NCI-H510A (cell line): ENCODE results near the gene FLNA.

ENCODE experiments used
- DNase-seq: peaks from one replicate; lab custom pipeline; 2025; lab: John Stamatoyannopoulos, UW

Gene FLNA

DNA sequence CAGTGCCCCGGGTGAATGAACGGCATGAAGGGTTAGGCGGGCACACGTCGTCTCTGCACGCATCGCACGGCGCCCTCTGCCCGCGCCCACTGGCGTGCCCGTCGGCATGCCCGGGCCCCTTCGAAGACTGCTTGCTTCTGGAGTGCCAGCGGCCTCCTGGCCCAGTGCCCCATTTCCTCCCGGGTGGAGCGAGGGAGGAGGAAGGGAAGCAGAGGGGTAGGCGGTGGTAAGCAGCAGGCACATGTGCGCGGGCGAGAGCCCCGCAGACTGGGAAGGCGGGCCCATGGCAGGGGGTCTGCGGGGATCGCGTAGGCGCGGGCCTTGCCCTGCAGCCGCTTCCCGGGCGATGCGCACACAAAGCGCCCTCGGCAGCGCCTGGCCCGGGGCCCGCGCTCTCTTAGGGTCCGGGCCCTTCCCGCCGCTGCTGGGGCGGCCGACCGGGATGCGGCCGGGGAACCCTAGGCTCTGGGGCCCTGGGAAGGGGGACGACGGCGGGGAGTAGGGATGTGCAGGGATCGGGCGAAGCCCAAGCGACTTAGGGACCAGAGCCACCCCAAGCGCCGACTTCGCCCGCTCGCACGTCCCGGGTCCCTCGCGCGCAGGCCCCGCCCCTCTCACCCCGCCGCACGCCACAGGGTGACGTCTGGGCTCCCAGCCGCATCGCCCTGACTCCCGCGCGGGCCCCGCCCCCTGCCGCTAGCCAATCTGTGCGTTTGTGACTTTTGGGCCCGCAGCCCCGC, 3.8 kb upstream of the FLNA start:
- DNase-seq: no peak

DNA sequence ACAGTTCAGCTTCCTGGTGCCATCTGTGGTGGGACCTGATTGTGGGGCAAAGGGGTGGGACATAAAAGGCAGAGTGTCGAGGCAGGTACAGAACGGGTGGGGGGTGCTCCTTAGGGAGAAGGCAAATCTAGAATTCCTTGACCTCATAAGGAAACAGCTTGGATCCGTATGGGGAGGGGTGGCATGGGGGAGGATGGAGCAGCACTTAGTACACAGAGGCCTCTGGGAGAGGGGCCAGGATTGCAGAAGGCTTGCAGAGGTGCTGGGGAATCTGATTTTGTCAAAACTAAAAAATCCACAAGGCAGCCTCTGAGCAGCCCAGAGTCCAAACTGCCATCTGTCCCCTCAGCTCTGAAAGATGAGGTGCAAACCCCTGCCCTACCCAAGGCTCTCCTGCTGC, 2.3 kb upstream of the FLNA start:
- DNase-seq: no peak

DNA sequence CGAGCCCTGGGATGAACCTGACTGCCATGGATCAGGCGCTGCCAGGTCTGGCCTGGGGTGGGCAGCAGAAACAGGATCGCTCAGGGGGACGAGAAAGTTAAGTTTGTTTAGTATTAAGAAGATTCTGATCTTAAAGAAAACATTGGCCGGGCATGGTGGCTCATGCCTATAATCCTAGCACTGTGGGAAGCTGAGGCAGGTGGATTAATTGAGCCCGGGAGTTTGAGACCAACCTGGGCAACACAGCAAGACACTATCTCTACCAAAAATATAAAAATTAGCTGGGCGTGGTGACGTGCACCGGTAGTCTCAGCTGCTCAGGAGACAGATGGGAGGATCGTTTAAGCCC, 696 bp upstream of the FLNA start:
- no peak for DNase-seq

DNA sequence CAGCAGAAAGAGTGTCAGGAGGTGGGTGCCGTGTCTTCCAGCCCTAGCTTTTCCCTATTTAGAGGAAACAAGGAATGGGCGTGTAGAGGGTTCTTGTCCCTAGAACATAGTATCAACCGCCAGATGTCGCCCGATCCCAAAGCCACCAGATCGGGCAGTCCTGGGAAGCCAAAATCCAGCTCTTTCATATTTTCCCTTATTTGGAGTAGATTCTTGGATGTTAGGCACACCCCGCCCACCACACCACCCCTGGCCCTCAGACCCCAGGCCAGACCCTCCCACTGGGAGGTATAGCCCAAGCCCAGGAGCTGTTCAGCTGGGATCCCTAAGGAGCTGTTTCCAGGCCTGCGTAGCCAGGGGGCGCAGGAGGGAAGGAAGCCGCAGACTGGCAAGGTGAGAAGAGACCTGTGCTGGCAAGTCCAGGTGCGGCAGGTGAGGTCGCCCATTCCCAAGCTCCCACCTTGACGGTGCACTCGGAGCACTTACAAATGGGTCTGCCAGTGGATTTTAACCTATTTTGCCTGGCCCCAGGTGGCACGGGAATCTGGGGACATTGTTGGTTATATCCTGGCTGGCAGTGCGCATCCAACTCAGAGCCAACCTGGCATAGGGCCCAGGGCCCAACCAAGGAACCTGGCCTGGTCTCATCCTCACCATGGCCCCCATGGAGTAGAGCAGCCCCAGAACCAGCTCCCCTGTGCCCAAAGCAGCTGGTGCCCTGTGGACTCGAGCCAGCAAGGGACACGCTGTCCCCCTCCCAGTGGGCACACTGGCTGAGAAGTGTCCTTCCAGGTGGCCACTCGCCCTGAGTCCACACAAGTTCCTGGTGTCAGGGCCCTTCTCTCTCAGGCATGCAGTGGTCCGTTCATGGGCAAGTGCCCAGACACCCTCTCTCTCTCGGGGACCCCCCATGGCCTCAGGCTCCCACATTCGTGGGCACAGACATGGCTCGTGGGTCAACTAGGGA, 811 bp downstream of the FLNA start:
- DNase-seq: peak; percentile 79

DNA sequence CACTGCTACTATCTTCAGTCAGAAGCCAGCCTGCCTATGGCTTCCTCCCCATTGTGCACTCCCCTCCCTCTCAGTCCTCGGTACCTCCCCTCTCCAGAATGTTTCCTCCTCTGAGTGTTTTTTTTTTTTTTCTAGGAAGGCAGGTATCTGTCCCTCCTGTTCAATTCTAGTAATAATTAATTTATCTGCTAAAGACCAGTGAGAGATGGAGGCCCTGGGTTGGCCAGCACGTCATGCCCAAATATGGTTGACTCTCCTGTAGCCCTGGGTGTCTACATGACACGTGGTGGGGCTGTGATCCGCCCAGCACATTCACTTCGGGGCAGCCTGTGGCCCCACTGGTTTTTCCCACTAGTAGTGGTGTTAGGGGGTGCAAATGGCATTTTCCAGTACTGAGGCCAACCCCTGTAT, 1.8 kb downstream of the FLNA start:
- DNase-seq: no peak

DNA sequence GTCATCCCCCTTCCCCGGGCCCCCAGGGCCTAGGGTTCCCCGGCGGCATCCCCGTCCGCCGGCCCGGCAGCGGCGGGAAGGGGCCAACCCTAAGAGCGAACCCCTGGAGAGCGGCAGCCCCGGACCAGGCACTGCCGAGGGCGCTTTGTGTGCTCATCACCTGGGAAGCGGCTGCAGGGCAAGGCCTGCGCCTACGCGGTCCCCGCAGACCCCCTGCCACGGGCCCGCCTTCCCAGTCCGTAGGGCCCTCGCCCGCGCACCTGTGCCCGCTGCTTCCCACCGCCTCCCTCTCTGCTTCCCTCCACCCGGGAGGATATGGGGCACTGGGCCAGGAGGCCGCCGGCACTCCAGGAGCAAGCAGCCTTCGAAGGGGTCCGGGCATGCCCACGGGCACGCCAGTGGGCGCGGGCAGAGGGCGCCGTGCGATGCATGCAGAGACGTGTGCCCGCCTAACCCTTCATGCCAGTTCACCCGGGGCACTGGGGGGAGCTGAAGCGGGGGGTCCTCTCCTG, 2.6 kb downstream of the FLNA start:
- DNase-seq: no peak

DNA sequence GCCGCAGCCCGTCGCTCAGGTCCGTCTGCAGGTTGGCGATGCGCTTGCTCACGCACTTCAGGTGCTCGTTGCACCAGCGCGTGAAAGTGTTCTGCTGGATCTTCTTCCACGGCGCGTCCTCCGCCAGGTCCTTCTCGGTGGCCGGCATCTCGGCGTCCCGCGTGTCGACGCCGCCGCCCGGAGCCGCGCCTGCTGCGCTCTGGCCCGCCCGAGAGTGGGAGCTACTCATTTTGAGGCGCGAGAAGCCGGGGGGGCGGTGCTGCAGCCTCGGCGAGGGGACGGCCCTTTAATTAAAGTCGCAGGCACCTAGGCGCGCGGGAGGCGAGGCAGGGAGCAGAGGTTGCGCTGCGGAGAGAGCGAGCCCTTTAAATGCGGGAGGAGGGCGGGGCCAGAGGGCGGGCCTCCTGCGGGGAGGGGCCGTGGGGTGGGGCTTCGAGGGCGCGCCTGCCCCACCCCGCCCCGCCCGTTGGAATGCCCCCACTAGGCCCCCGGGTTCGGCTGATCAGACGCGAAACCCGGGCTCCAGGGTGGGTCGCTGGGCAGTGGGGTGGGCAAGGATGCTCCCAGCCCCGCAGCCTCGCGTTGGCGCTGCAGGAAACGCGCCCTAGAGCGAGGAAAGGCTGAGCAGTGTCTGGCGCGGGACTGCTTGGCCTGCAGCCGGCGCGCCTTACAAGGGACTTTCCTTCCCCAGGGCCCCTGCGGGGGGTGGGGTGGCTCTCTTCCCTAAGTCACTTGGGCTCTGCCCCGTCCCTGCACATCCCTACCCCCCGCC, 3.2 kb downstream of the FLNA start:
- peak; percentile 82 for DNase-seq

DNA sequence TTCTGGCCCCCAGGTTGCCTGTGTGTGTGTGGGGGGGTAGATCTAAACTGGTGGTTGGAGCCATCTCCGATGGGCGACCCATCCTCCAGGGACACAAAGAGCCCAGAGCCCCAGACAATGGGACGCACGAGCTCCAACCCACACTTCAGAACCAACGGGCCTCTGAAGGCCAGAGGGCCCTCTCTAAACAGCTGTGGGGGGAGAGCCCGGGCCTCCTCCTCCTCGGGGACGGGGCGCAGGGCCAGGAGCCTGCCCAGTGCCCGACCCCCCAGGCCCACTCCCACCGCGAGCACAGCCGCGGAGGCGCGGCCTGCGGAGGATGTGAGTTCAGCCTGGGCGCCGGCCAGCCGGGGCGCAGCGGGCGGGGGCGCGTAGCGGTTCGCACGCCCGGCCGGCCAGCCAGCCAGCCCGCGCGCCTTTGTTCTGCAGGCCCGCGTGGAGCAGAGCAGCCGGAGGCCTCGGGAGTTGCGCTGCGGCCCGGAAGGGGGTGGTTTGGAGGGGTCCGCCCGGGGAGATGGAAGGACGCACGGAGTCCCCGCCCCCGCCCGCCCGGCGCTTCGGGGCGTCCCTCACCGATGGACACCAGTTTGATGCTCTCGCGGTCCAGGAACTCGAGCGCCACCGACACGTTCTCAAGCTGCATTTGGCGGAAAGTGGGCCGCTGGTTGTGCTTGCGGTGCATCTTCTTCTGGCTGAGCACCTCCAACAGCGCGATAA, 4.0 kb downstream of the FLNA start:
- DNase-seq: no peak

DNA sequence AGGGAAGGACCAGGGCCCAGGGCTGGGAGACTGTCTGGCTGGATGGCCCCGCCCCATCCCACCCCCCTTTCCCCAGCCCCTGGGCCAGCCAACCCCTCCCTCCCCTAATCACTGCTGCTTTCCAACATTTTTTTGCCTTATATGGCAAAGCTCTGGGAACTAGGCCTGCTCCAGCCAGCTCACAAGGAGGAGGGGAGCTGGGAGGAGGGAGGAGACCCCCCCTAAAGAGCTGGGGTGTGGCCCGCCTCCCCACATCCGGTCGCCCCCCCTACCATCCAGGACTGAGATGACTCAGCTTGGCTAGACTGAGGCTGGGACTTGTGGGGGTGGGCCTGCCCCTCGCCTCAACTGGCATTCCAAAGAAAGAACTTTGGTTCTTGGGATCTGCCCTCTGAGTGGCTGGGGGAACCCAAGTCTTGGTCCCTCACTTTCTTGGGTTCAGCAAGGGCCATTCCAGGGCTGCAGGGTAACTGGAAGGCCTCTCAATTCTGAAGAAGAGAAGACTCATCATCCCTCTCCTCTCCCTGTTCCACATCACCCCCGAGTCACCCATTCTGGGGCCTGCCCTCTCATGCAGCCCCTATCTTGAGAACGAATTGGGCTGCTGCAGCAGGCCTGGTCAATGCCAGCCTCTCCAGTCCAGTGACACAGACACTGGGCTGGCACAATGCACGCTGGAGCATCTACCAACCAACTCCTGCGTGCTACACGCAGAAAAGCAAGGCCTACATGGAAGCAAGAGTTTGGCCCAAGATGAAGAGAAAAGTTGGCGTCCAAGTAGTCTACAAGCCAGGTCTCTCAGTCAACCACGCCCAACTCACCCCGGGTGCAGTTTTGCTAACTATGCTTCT, 4.8 kb downstream of the FLNA start:
- peak; percentile 68 for DNase-seq

DNA sequence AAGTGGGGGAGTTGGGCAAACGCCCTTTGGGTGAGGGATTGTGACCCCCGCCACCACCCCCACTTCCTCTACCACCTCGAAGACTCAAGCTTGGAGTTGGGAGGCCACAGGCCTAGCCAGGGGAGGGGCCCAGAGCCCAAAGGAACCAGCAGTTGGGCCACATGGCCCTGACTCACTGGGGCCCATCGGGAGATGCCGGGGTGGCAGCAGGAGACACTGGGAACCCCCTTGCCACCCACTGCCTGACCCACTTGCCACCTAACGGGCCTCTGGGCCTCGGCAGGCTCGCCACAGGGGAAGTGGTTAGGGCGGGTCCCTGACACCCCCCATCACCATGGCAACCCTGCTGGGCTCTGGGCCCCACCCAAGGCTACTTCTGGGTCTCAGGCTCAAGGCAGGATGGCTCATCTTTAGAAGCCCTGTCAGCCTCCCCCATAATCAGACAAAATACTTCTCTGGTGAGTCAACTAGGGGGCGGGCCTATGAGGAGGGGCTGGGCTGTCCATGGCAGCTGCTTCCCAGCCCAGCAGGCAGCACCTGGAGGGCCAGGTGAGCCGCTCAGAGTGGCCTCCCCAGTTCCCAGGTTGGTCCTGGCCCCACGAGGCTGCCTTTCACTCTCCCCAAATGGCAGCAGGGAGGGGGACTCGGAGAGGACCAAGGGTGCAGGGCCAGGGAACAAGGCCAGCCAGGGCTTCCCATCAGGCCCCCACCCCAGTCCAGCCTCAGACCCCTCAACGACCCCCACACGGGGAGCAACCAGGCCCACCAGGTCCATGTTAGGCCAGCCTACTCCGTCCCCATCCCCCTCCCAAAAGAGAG, 5.6 kb downstream of the FLNA start:
- DNase-seq: no peak

DNA sequence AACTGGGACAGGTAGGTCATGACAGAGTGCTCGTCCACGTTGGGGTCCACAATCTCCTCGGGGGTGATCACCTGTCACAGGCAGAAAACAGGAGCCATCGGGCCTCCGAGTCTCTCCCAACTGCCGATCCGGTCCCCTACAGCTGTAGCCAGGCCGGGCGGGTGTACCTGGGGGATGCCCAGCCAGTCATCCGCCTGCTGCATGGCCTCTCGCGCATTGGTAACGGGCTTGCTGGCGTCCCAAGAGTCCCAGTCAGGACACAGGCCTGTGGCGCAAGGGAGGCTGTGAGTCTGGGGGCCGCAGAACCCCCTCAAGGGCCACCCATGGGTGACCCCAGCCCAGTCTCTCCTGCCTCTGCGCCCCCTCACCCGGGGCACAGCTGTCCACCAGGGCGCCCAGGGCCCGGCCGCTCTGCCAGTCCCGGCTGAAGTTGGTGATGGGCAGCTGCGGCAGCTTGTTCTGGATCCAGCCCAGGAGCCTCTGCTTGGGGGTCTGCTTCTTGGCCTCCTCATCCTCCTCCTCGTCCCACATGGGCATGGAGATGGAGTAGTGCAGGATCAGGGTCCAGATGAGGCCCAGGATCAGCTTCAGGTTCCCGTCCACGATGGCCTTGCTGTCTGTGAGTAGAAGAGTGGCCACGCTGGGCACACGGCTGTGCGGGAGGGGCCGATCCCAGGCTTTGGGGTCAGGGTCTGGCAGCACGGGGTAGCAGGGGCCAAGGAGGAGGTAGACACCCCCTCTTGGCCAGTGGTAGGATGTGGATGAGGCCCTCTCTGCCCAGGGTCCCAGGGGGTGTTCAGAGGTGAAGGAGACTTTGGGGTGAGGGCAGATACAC, 6.7 kb downstream of the FLNA start:
- no peak for DNase-seq

DNA sequence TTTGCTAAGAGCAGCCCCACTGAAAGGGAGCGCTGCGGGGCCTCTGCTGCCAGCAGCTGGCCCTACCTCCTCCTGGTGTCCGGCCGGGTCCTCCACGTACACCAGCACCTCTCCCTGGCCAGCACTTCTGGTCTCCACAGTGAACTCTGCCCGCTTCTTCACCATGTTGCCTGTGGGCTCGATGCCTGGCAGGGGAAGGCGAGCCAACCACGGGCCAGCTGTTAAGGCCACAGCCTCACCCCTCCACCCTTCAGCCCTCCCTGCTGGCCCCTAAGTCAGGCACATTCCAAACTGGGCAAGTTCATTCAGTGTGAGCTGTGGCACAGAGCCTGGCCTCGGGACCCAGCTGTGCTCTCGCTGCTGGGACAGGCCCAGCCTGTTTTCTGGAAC, 7.8 kb downstream of the FLNA start:
- DNase-seq: no peak

DNA sequence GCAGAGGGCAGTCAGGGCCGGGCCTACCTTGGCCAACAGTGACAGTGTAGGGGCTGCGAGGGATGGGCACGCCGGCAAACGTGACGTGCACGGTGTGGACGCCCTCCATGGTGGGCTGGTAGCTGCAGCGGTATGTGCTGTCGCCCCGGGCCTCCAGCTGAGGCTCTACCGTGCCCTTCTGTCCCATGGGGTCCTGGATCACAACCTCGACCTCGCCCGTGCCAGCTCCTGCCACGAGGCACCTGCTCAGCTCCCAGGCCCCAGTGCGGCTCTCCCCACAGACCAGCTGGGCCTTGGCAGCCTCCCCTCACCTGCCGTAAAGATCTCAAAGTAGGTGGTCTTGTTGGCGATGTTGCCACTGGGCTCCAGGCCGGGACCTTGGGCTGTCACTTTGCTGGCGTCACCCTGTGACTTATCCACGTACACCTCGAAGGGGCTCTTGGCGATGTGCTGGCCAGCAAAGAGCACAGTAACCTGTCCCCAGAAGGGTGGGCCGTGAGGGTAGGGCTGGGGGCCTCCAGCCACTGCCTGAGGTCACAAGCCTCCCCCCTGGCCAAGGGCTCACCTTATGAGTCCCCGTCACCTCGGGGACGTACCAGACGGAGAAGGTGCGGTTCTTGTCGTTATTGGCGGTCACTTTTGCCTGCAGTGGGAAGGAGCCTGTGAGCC, 8.3 kb downstream of the FLNA start:
- no peak for DNase-seq

DNA sequence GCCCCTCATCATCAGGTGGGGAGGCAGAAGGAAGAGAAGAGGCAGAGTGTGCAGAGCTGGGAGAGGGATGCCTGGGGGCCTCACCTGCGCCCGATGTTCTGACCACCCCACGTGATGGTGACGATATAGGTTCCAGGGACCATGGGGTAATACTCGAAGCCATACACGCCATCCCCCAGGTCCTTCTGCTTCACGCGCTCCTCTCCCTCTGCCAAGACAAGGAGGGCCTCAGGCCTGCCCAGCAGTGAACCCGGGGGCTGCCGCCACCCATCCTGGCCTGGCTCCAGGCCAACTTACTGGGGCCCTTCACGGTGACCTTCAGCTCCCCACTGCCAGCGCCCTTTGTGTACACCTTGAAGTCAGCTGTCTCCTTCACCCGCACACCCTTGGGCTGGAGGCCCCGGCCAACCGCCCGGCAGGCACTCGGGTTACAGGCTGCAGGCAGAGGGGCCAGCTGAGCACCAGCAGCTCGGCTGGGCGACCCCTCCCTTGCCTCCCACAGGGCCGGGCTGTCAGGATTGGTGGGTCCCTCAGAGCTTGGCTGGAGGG, 9.3 kb downstream of the FLNA start:
- DNase-seq: no peak

DNA sequence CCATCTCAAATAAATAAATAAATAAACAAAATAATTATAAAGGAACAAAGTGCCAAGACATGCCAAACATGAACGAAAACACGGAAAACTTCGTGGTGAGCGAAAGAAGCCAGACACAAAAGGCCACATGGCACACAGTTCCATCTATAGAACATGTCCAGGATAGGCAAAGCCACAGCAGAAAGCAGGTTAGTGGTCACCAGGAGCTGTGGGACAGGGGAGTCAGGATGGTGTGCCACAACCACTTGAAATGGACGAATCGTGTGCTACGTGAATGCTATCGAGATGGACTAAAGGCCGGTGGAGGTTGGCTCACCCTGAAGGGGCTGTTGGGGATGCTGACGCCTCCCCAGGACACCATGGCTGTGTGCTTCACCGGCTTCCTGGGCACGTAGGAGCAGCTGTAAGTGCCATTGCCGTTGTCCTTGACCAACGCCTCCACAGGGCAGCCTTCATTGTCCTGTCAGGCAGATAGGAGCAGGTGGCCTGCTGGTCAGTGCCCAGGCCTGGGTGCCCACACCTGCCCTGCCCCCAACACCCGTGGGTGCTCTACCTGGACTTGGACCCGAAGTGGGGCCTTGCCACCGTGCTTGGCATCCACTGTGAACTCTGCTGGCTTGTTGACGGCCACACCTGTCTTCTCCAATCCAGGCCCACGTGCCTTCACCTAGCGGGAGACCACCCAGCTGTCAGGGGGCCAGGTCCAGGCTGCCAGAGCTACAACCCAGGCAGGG, 10.6 kb downstream of the FLNA start:
- DNase-seq: no peak

DNA sequence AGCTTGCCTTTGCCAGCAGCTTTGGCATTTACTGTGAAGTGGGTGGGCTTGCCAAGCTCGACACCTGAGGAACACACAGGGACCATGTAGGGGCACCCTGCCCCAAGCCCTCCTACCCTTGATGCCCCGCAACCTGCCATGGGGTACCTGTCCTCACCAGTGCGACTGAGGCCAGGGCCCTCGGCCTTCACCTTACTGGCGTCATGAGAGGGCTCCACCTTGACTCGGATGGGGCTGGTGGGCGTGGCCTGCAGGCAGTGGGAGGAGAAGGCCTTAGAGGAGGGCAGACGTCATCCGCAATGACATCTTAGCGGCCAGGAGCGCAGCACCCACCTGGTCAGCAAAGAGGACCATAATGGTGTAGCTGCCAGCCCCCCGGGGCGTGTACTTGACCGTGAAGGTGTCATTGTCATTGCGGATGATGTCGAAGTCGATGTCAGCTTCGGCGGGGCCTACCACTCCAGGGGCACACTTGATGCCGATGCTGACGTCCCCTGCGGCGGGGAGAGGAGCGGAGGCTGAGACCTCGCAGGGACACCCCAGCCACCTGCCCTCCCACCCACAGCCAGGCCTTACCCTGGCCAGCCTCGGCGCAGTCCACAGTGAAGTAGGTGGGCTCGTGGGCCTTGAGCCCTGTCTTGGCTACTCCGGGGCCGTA, 12.2 kb downstream of the FLNA start:
- DNase-seq: no peak

DNA sequence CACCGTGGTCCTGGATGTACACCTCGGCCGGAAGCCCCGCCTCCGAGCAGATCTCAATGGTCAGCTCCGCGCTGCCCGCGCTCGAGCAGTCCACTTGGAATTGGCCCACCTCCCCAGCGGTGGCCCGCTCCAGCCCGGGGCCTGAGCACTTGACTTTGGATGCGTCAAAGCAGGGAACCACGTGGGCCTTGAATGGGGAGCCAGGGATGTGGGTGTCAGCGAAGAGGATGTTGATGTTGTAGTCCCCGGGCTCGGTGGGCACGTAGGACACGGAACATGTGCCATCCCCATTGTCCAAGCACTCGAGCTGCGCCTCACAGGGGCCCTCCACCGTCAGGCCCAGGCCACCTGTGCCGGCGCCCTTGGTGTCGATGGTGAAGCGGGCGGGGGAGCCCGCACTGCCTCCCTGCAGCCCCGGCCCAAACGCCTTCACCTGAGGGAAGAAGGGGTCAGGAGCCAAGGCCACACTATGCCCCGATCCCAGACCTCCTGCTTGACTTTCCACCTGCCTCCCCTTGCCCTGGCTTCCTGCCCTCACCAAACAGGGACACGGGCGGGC, 14.2 kb downstream of the FLNA start:
- DNase-seq: no peak
